Vein endothelial cell (primary cell): ENCODE measurements around the gene ZNF853. TPM values are rescaled to one million over a fixed set of nuclear protein-coding genes. Genes with fewer than 3 reads are reported as not detected.

ENCODE experiments used
- total RNA-seq: library from RNA; depleted of rRNA; stranded (reverse); fragments of >200 nt; gene quantifications from 2 replicates; pipeline ENCODE4 v1.2.3, GENCODE V29; 2012

The ZNF853 gene
- total RNA-seq, result 0.29 and 0.65 TPM in 2 replicates

DNA sequence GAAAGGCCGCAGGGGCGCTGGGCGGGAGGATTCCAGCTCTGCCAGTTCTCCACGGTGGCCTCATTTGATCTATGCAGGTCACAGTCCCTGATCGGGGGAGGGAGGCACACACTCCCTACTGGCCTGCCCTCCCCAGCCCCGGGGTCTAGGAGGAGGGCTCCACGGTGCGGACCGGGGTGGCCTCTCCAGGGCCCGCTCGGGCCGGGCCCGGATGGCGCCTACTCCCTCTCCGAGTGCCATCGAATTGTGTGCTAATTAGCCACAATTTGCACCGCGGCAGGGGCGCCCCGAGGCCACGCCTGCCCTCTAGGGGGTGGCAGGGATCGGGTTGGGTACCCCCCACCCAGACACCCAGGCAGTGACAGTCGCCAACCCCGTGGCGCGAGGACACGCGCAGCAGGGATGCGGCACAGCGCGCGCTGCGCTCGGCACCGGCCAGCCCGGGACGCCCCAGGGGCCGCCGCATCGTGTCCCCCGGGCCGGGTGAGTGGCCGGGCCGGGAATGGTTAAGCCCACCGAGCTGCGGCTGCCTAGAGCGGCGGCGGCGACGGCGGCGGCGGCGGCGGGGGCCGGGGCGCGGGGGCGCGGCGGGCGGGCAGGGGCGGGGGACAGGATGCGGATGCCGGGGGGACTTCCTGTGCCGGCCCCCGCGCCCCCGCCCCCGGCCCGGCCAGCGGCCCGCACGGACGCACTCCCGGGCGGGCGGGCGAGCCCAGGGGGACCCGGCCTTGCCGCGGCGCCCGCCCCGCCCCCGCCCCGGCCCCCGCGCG is at the start of gene ZNF853:
TSS of gene ZNF853 (plus strand) at position 658 of the 770 bp plus-strand sequence. CDS start 565 bp downstream, outside the sequence.

DNA sequence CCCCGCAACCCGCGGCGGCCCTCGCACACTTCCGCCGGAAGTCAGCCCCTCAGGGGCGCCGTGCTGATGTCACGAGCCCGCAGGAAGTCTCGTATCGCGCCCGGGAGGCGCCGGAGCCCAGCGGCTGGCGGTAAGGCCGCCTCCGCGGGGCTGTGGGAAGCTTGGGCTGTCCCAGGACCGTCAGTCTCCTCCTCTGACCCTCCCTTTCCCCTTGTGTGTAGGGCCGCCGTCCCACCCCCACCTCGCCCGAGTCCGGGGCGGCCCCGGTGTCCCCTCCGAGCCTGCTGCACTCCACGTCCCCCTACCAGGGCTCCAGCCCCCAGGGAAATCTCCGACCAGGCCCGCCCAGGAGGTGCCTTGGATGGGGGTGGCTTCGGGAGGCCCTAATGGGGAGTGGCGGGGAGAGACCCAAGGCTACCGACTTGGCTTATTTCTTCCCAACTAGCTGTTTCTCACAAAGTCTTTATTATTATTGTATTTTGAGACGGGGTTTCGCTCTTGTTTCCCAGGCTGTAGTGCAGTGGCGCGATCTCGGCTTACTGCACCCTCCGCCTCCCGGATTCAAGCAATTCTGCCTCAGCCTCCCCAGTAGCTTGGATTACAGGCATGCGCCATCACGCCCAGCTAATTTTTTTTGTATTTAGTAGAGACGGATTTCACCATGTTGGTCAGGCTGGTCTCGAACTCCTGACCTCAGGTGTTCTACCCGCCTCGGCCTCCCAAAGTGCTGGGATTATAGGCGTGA is 37.9 kb upstream of the ZNF853 start, which contains the start of gene ZDHHC4:
TSS of gene ZDHHC4 (plus strand) at position 86 of the 745 bp plus-strand sequence. CDS start 3,108 bp downstream, outside the sequence.

GRCh38 chr7:6589829-6590644 is 25.4 kb upstream of the ZNF853 start, which contains the start of gene INTS15:
INTS15 (plus strand) TSS chr7:6590021; CDS start chr7:6590284, 263 bp downstream.

DNA sequence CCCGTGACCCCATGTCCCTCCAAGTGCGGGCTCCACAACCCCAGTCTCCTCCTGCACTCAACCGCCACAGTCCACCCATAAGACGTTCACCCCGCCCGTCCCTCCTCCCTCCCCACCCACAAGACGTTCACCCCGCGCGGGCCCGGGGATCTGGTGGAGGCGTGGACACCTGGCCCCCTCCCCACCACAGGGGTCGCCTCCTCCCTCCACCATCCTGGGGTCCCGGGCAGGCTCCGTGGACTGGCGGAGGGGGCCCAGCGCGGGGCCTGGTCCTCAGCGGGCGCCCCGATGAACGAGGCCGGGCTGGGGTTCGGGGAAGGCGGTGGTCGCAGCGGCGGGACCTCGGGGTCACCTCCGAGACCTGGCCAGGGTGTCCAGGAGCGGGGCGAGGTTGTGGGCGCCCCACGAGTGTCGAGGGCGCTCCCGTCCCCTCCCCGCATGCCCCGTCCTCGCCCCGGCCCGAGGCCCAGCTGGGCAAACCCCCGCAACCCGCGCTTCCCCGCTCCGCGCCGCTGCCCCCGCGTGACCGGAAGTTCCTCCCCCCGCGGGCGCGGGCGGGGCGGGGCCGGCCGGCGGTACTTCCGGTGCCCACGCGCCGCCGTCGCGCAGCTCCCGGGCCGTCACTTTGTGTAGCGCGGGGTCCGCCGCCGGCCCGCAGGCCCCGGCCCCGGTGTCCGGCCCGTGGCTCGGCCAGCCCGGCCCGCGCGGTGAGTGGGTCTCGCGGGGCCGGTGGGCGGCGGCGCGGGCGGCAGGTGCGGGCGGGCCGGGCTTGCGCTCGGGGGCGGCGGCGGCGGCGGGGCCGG is 21.5 kb downstream of the ZNF853 start, which contains the start of gene ZNF316:
TSS of gene ZNF316 (plus strand) at position 578 of the 803 bp plus-strand sequence. CDS start 5,092 bp downstream, outside the sequence.

Other genes starting within 250 kb of the ZNF853 start
- gene RAC1, start 241.1 kb upstream of the ZNF853 start, total RNA-seq, result 82.6 and 86.9 TPM in 2 replicates
- gene DAGLB, start 167.7 kb upstream of the ZNF853 start, total RNA-seq, result 17.3 and 22.3 TPM in 2 replicates
- 156 and 173 TPM in 2 replicates for gene KDELR2, start 131.5 kb upstream of the ZNF853 start, total RNA-seq
- not detected in 2 replicates for gene GRID2IP, start 64.1 kb upstream of the ZNF853 start, total RNA-seq
- 30.1 and 36.9 TPM in 2 replicates for gene ZDHHC4, start 38.2 kb upstream of the ZNF853 start, total RNA-seq
- 20.5 and 26.5 TPM in 2 replicates for gene INTS15, start 25.6 kb upstream of the ZNF853 start, total RNA-seq
- 11.9 and 15.4 TPM in 2 replicates for gene ZNF316, start 21.7 kb downstream of the ZNF853 start, total RNA-seq
- 16.2 and 23.8 TPM in 2 replicates for gene ZNF12, start 91.3 kb downstream of the ZNF853 start, total RNA-seq
- gene RSPH10B2, start 138.5 kb downstream of the ZNF853 start, total RNA-seq, result 0.38 TPM in 1 of 2 replicates, not detected in the other
- gene CCZ1B, start 210.7 kb downstream of the ZNF853 start, total RNA-seq, result 50.6 and 56.4 TPM in 2 replicates